GM19397 (cell line): Measurements from ENCODE around the gene AMZ1.

Experiments used
- ATAC-seq: cut with Tn5 transposase; IDR thresholded peaks from one replicate; pipeline ENCODE4 v1.9.1; 2021; ENCODE audit warnings: mild to moderate bottlenecking, moderate library complexity; ENCODE audit not compliant: unreplicated experiment

The AMZ1 gene

GRCh38 chr7:2764621-2765020 is 76.6 kb downstream of the AMZ1 start:
- ATAC-seq = no peak
